Neural progenitor cell (in vitro differentiated cells): ENCODE data around the gene NPPB. TPM values are rescaled to one million over a fixed set of nuclear protein-coding genes. Genes with fewer than 3 reads are reported as not detected.

ENCODE experiments used
- DNase-seq: peaks from one replicate; pipeline ENCODE4 v3.0.0-alpha.2; 2016; ENCODE audit warnings: low spot score
- H2AFZ ChIP-seq: fragments of 200-600 bp; sonication (generic); replicated peaks from 2 replicates; pipeline ENCODE4 v1.6.1; 2016; ENCODE audit warnings: antibody characterized with exemption
- H3F3A ChIP-seq: fragments of 200-600 bp; sonication (generic); 2 replicates; pipeline ENCODE4 v1.6.1; 2016; ENCODE audit warnings: antibody characterized with exemption, low read depth
- H3K27ac ChIP-seq: fragments of 200-600 bp; sonication (generic); 2 replicates; pipeline ENCODE4 v1.5.1; 2016; ENCODE audit warnings: mild to moderate bottlenecking
- H3K27me3 ChIP-seq: fragments of 200-600 bp; sonication (generic); 2 replicates; pipeline ENCODE4 v1.6.1; 2016; ENCODE audit warnings: mild to moderate bottlenecking, moderate library complexity
- H3K36me3 ChIP-seq: fragments of 200-600 bp; sonication (generic); 2 replicates; pipeline ENCODE4 v1.5.1; 2016
- H3K4me1 ChIP-seq: fragments of 200-600 bp; sonication (generic); 2 replicates; pipeline ENCODE4 v1.6.1; 2016; ENCODE audit warnings: mixed run types
- H3K4me2 ChIP-seq: fragments of 200-600 bp; sonication (generic); 2 replicates; pipeline ENCODE4 v1.6.1; 2016
- H3K4me3 ChIP-seq: fragments of 200-600 bp; sonication (generic); 2 replicates; pipeline ENCODE4 v1.5.1; 2016
- H3K79me2 ChIP-seq: fragments of 200-600 bp; sonication (generic); 2 replicates; pipeline ENCODE4 v1.6.1; 2016; ENCODE audit warnings: low read depth
- H3K9ac ChIP-seq: fragments of 200-600 bp; sonication (generic); 2 replicates; pipeline ENCODE4 v1.6.1; 2016
- H3K9me3 ChIP-seq: fragments of 200-600 bp; sonication (generic); 2 replicates; pipeline ENCODE4 v1.5.1; 2016; ENCODE audit warnings: low read depth
- H4K20me1 ChIP-seq: fragments of 200-600 bp; sonication (generic); 2 replicates; pipeline ENCODE4 v1.6.1; 2016; ENCODE audit warnings: low read depth
- H3K27ac Mint-ChIP-seq: 3 replicates; pipeline ENCODE4 v1.8.0; 2021; ENCODE audit warnings: mixed read lengths
- H3K27me3 Mint-ChIP-seq: 2 replicates; pipeline ENCODE4 v1.8.0; 2022; ENCODE audit warnings: low read depth, mild to moderate bottlenecking, inconsistent platforms, moderate library complexity, mixed read lengths; ENCODE audit not compliant: insufficient read depth
- H3K36me3 Mint-ChIP-seq: 3 replicates; pipeline ENCODE4 v1.8.0; 2021; ENCODE audit warnings: mixed read lengths
- H3K4me1 Mint-ChIP-seq: 3 replicates; pipeline ENCODE4 v1.8.0; 2021; ENCODE audit warnings: mixed read lengths
- H3K4me3 Mint-ChIP-seq: 3 replicates; pipeline ENCODE4 v1.8.0; 2021; ENCODE audit warnings: mild to moderate bottlenecking, moderate library complexity, mixed read lengths
- H3K9me3 Mint-ChIP-seq: 3 replicates; pipeline ENCODE4 v1.8.0; 2020; ENCODE audit warnings: mixed read lengths
- CTCF ChIP-seq: fragments of 200-600 bp; sonication (generic); IDR thresholded peaks from 2 replicates; pipeline ENCODE4 v1.5.1; 2017; ENCODE audit warnings: antibody characterized with exemption, mild to moderate bottlenecking
- EZH2 ChIP-seq: fragments of 200-600 bp; sonication (generic); IDR thresholded peaks from 2 replicates; pipeline ENCODE4 v1.6.1; 2017; ENCODE audit warnings: antibody characterized with exemption, mild to moderate bottlenecking, moderate library complexity
- EZH2phosphoT487 ChIP-seq: fragments of 200-600 bp; sonication (generic); IDR thresholded peaks from 2 replicates; pipeline ENCODE4 v1.6.1; 2017; ENCODE audit warnings: antibody characterized with exemption
- total RNA-seq: library from RNA; depleted of rRNA; stranded (reverse); fragments of >200 nt; gene quantifications from 2 replicates; pipeline ENCODE4 v1.2.3, GENCODE V29; 2015; ENCODE audit warnings: low replicate concordance

Gene NPPB
- total RNA-seq, 1 donor from 2014 or later: not detected

- Histone ChIP-seq H4K20me1 (peaks cover 14% of the 10 kb centered on the region), H3K36me3 (peaks cover 10% of the 10 kb centered on the region)
Observed at GRCh38 chr1:11835441-11836225, 23.1 kb downstream of the NPPB start.

GRCh38 chr1:11833900-11834299, 24.8 kb downstream of the NPPB start:
- Mint-ChIP-seq H3K36me3 (peaks cover 21% of the 10 kb centered on the region), H3K9me3 (no peaks in the 10 kb centered on the region), H3K27ac (no peak overlapping the region), H3K4me3 (no peak overlapping the region), H3K4me1 (no peaks in the 10 kb centered on the region), H3K27me3 (peaks cover 2% of the 10 kb centered on the region)
- no peak for DNase-seq
- no peak overlapping the region for H2AFZ ChIP-seq
- no peaks in the 10 kb centered on the region for H3K79me2 ChIP-seq
- peaks cover 8% of the 10 kb centered on the region for H4K20me1 ChIP-seq
- no peak overlapping the region for H3K4me2 ChIP-seq
- no peaks in the 10 kb centered on the region for H3K9me3 ChIP-seq
- H3K36me3 ChIP-seq: peaks cover 1% of the 10 kb centered on the region
- H3K4me1 ChIP-seq: no peaks in the 10 kb centered on the region
- no peak overlapping the region for H3K27ac ChIP-seq
- no peaks in the 10 kb centered on the region for H3K27me3 ChIP-seq
- TF ChIP-seq EZH2 (no peak), CTCF (no peak)
- peaks cover 8% of the 10 kb centered on the region for H3F3A ChIP-seq
- no peak overlapping the region for H3K4me3 ChIP-seq
- no peak overlapping the region for H3K9ac ChIP-seq

More at GRCh38 chr1:11835441-11836225, 23.1 kb downstream of the NPPB start:
- Histone ChIP-seq H3F3A (peaks cover 8% of the 10 kb centered on the region), H2AFZ (no peak overlapping the region), H3K9ac (no peak overlapping the region), H3K27ac (no peak overlapping the region), H3K4me3 (no peak overlapping the region), H3K79me2 (no peaks in the 10 kb centered on the region), H3K27me3 (no peaks in the 10 kb centered on the region), H3K9me3 (no peaks in the 10 kb centered on the region), H3K4me2 (no peak overlapping the region), H3K4me1 (no peaks in the 10 kb centered on the region)
- no peaks in the 10 kb centered on the region for H3K4me1 Mint-ChIP-seq
- no peak overlapping the region for H3K4me3 Mint-ChIP-seq
- peaks cover 2% of the 10 kb centered on the region for H3K27me3 Mint-ChIP-seq
- TF ChIP-seq CTCF (no peak), EZH2phosphoT487 (no peak), EZH2 (no peak)
- peaks cover 15% of the 10 kb centered on the region for H3K36me3 Mint-ChIP-seq
- H3K9me3 Mint-ChIP-seq: no peaks in the 10 kb centered on the region
- DNase-seq: no peak
- H3K27ac Mint-ChIP-seq: no peak overlapping the region

- no peaks in the 10 kb centered on the region for H3K4me1 ChIP-seq
- no peaks in the 10 kb centered on the region for H3K9me3 ChIP-seq
- no peak overlapping the region for H3K4me3 Mint-ChIP-seq
- peaks cover 20% of the 10 kb centered on the region for H3K36me3 Mint-ChIP-seq
- DNase-seq: no peak
- no peaks in the 10 kb centered on the region for H3K36me3 ChIP-seq
- H3F3A ChIP-seq: peaks cover 8% of the 10 kb centered on the region
- TF ChIP-seq CTCF (no peak), EZH2 (no peak), EZH2phosphoT487 (no peak)
- H3K27ac Mint-ChIP-seq: no peak overlapping the region
- no peak overlapping the region for H3K4me3 ChIP-seq
- H3K4me1 Mint-ChIP-seq: no peaks in the 10 kb centered on the region
- no peak overlapping the region for H2AFZ ChIP-seq
- no peak overlapping the region for H3K4me2 ChIP-seq
- no peak overlapping the region for H3K9ac ChIP-seq
- no peaks in the 10 kb centered on the region for H3K27me3 ChIP-seq
- peaks cover 2% of the 10 kb centered on the region for H3K27me3 Mint-ChIP-seq
- H3K27ac ChIP-seq: no peak overlapping the region
- H3K9me3 Mint-ChIP-seq: no peaks in the 10 kb centered on the region
- no peaks in the 10 kb centered on the region for H3K79me2 ChIP-seq
- peaks cover 6% of the 10 kb centered on the region for H4K20me1 ChIP-seq
Observed at GRCh38 chr1:11833497-11833896, 25.2 kb downstream of the NPPB start.
